ENCODE results near the gene CCDC141.

GRCh38 chr2:178912416-178913048 is 137.4 kb downstream of the CCDC141 start:
- TF ChIP-seq CTCF (IDR thresholded peaks at IDR 0.05) (no peak), POLR2A (IDR thresholded peaks at IDR 0.05) (no peak), EP300 (IDR thresholded peaks at IDR 0.05) (no peak)
